IMR-90 (cell line): ENCODE measurements around the gene DAB2. TPM values are rescaled to one million over a fixed set of nuclear protein-coding genes. Genes with fewer than 3 reads are reported as not detected.
A peak's percentile ranks its signal among the peaks of the same experiment; 100 is the strongest.

Source experiments
- ATAC-seq: fragments of 200-7000 bp; cut with Tn5 transposase; 2 replicates; pipeline ENCODE4 v1.9.1; 2020; ENCODE audit warnings: low read depth, mild to moderate bottlenecking, moderate library complexity
- BruUV-seq: library from RNA; stranded (reverse); fragments of 400-500 nt; replicated peaks from 2 replicates; lab custom pipeline; 2021; lab: Mats Ljungman, UMichigan
- CTCF ChIA-PET: fragments of 300-600 bp; formaldehyde crosslinking; extraction: SDS; loops from one replicate; lab custom pipeline; 2021; ENCODE audit warnings: antibody characterized with exemption; lab: Yijun Ruan, JAX
- POLR2A ChIA-PET: fragments of 300-600 bp; sonication (Branson Sonifier 250); formaldehyde crosslinking; loops from one replicate; lab custom pipeline; 2022; ENCODE audit warnings: antibody characterized with exemption; ENCODE audit not compliant: unreplicated experiment; lab: Charles Lee
- DNase-seq: peaks from one replicate; pipeline ENCODE4 v3.0.0; 2013
- H2AFZ ChIP-seq: replicated peaks from 2 replicates; pipeline ENCODE3; 2013; ENCODE audit warnings: low read length, mild to moderate bottlenecking; ENCODE audit not compliant: poor library complexity
- H2AK5ac ChIP-seq: 2 replicates; pipeline ENCODE4 v1.6.1; 2013; ENCODE audit warnings: low read depth, low read length, inconsistent platforms
- H2AK9ac ChIP-seq: replicated peaks from 2 replicates; pipeline ENCODE3; 2013; ENCODE audit warnings: mild to moderate bottlenecking, low read depth, low read length, moderate library complexity; ENCODE audit not compliant: poor library complexity
- H2BK120ac ChIP-seq: 2 replicates; pipeline ENCODE4 v1.6.1; 2013; ENCODE audit warnings: low read depth, low read length, inconsistent platforms
- H2BK15ac ChIP-seq: 3 replicates; pipeline ENCODE4 v1.6.1; 2013; ENCODE audit warnings: low read depth, low read length, inconsistent platforms
- H2BK20ac ChIP-seq: 2 replicates; pipeline ENCODE4 v1.6.1; 2013; ENCODE audit warnings: low read depth, mild to moderate bottlenecking, inconsistent platforms, low read length, moderate library complexity
- H2BK5ac ChIP-seq: 2 replicates; pipeline ENCODE4 v1.6.1; 2013; ENCODE audit warnings: mild to moderate bottlenecking, low read depth, low read length, inconsistent platforms; ENCODE audit not compliant: poor library complexity, severe bottlenecking
- H3K14ac ChIP-seq: replicated peaks from 2 replicates; pipeline ENCODE4 v1.6.1; 2013; ENCODE audit warnings: low read depth, low read length, inconsistent platforms
- H3K18ac ChIP-seq: 2 replicates; pipeline ENCODE4 v1.6.1; 2013; ENCODE audit warnings: low read depth, low read length, control low read depth
- H3K23ac ChIP-seq: 2 replicates; pipeline ENCODE4 v1.6.1; 2013; ENCODE audit warnings: low read depth, low read length, inconsistent platforms
- H3K27ac ChIP-seq: 2 replicates; pipeline ENCODE4 v1.5.1; 2013; ENCODE audit warnings: mild to moderate bottlenecking, control low read depth, low read length; ENCODE audit not compliant: insufficient read depth
- H3K27me3 ChIP-seq: 2 replicates; pipeline ENCODE4 v1.6.1; 2013; ENCODE audit warnings: low read length; ENCODE audit not compliant: control insufficient read depth, insufficient read depth
- H3K36me3 ChIP-seq: 2 replicates; pipeline ENCODE4 v1.6.1; 2013; ENCODE audit warnings: low read length, mixed read lengths; ENCODE audit not compliant: control insufficient read depth, insufficient read depth
- H3K4ac ChIP-seq: 2 replicates; pipeline ENCODE4 v1.6.1; 2013; ENCODE audit warnings: low read depth, low read length, inconsistent platforms
- H3K4me1 ChIP-seq: 2 replicates; pipeline ENCODE4 v1.6.1; 2013; ENCODE audit warnings: low read length, mixed read lengths; ENCODE audit not compliant: control insufficient read depth, insufficient read depth
- H3K4me2 ChIP-seq: 2 replicates; pipeline ENCODE4 v1.6.1; 2013; ENCODE audit warnings: low read depth, mild to moderate bottlenecking, control low read depth, low read length, moderate library complexity
- H3K4me3 ChIP-seq: 2 replicates; pipeline ENCODE4 v1.5.1; 2013; ENCODE audit warnings: low read depth, mild to moderate bottlenecking, control low read depth, low read length, moderate library complexity; ENCODE audit not compliant: insufficient read depth
- H3K56ac ChIP-seq: 2 replicates; pipeline ENCODE4 v1.6.1; 2013; ENCODE audit warnings: low read length, inconsistent platforms; ENCODE audit not compliant: insufficient read depth; ENCODE audit errors: extremely low read depth
- H3K79me1 ChIP-seq, 2 experiments: 2 replicates each; pipeline ENCODE4 v1.6.1; 2013; ENCODE audit warnings: low read length in 2 of 2, inconsistent platforms in 1 of 2, low read depth in 1 of 2
- H3K9ac ChIP-seq: 2 replicates; pipeline ENCODE4 v1.6.1; 2013; ENCODE audit warnings: low read depth, low read length, control low read depth
- H3K9me1 ChIP-seq: 2 replicates; pipeline ENCODE4 v1.6.1; 2013; ENCODE audit warnings: low read length, inconsistent platforms; ENCODE audit not compliant: insufficient read depth
- H3K9me3 ChIP-seq: 2 replicates; pipeline ENCODE4 v1.6.1; 2013; ENCODE audit warnings: low read length; ENCODE audit not compliant: control insufficient read depth, insufficient read depth
- H4K20me1 ChIP-seq: 2 replicates; pipeline ENCODE4 v1.6.1; 2013; ENCODE audit warnings: low read length, inconsistent platforms; ENCODE audit not compliant: insufficient read depth
- H4K5ac ChIP-seq: 2 replicates; pipeline ENCODE4 v1.6.1; 2013; ENCODE audit warnings: mild to moderate bottlenecking, low read depth, low read length, control low read depth
- H4K8ac ChIP-seq, 2 experiments: 2 replicates each; pipeline ENCODE4 v1.6.1; 2013; ENCODE audit warnings: low read depth in 2 of 2, low read length in 2 of 2, control low read depth in 1 of 2, inconsistent platforms in 1 of 2
- H4K91ac ChIP-seq: 2 replicates; pipeline ENCODE4 v1.6.1; 2013; ENCODE audit warnings: low read depth, low read length, inconsistent platforms; ENCODE audit not compliant: insufficient read depth
- BHLHE40 ChIP-seq: fragments of 150-350 bp; IDR thresholded peaks from 2 replicates; pipeline ENCODE4 v1.6.1; 2016; ENCODE audit warnings: mild to moderate bottlenecking, low read depth, low read length
- CEBPB ChIP-seq: IDR thresholded peaks from 2 replicates; pipeline ENCODE4 v1.6.1; 2012; ENCODE audit warnings: low read depth, low read length, improper control_type of control experiment
- WGBS, 2 experiments: methylation state at CpG; one replicate each; pipeline versions ENCODE4 v1.1.5 to v1.1.7; 2013; ENCODE audit warnings: missing lambda C conversion rate in 2 of 2; ENCODE audit not compliant: insufficient read length in 1 of 2; ENCODE audit errors: extremely low coverage in 2 of 2; 5-methylcytosine and 5-hydroxymethylcytosine counted together
- dilution Hi-C: fragments of 300-500 bp; cut with HindIII; formaldehyde crosslinking; loops from one replicate; pipeline ENCODE4 v1.14.3; 2018; ENCODE audit warnings: low sequenced_read_pairs; ENCODE audit not compliant: unreplicated experiment
- in situ Hi-C: fragments of 300-500 bp; cut with MboI; formaldehyde crosslinking; loops from 3 replicates; pipeline ENCODE4 v1.14.3; 2019; ENCODE audit warnings: low sequenced_read_pairs, inconsistent platforms, mixed read lengths
- intact Hi-C: fragments of 100-400 bp; cut with micrococcal nuclease; formaldehyde crosslinking; loops from 2 replicates; pipeline ENCODE4 v1.10.0; 2022
- polyA plus RNA-seq, 3 experiments: library from polyadenylated mRNA; depleted of rRNA; stranded (reverse); fragments of >200 nt; gene quantifications; 2 replicates each; pipeline ENCODE4 v1.2.3, GENCODE V29; 2012; ENCODE audit warnings: low replicate concordance in 1 of 3
- total RNA-seq: library from RNA; depleted of rRNA; stranded (reverse); fragments of >200 nt; gene quantifications from 2 replicates; pipeline ENCODE4 v1.2.3, GENCODE V29; 2012
- TF ChIP-seq, protein P1 (sequence below): fragments of 150-350 bp; IDR thresholded peaks from 2 replicates; pipeline ENCODE4 v1.6.1; 2016; ENCODE audit warnings: low read depth, mild to moderate bottlenecking, low read length, moderate library complexity, borderline replicate concordance
- TF ChIP-seq, protein P2 (sequence below): conservative IDR thresholded peaks from 2 replicates; pipeline ENCODE4 v1.5.1; 2012; ENCODE audit warnings: mild to moderate bottlenecking, low read depth, low read length, improper control_type of control experiment
- TF ChIP-seq, protein P3 (sequence below): fragments of 150-350 bp; IDR thresholded peaks from 2 replicates; pipeline ENCODE4 v1.6.1; 2017; ENCODE audit warnings: mild to moderate bottlenecking, antibody characterized with exemption, low read length, low read depth

Gene DAB2
- total and polyA plus RNA-seq, 2 of the 4 experiments (the other 2 are of a cell fraction), result 50.0 to 101 TPM

DNA sequence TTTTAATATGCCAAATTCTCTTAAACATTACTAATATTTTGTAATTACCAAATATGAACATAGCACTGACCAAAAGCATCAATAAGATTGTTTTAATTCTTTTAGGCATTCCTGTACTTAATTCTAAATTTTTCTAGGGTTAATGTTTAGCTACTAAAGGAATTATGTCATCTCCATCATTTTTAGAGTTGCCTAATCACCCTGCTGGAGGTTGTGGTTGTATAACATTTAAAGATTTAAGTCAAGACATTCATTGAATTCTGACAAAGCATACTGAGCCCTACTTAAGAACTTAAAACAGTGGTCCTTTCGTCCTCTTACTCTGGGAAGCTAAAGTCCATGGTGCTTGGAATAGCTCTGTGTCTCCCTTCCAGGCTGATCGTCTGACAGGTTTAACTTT lies 28.1 kb upstream of the DAB2 start:
- WGBS, 2 experiments, result no CpG with 5 or more reads among the region's 2 CpGs
- Histone ChIP-seq H3K4ac (peak overlapping the region; percentile 61; the same call in 1 of the 2 replicates), H3K14ac (0 out of 2 replicates have a peak overlapping the region, but pooled peaks have one; percentile 48), H3K18ac (peak overlapping the region; percentile 100), H3K27me3 (no peaks in the 10 kb centered on the region), H3K9ac (0 out of 2 replicates have a peak overlapping the region, but pooled peaks have one; percentile 64), H4K20me1 (no peaks in the 10 kb centered on the region), H4K91ac (peak overlapping the region; percentile 90), H3K56ac (0 out of 2 replicates have a peak overlapping the region, but pooled peaks have one; percentile 39), H3K36me3 (no peaks in the 10 kb centered on the region), H4K8ac (peak overlapping the region; percentile 15 to 72; a peak in 3 of 4 replicates), H2BK120ac (peak overlapping the region; percentile 78), H2AK9ac (no peak overlapping the region), H3K4me1 (peaks cover 6% of the 10 kb centered on the region), H2BK15ac (peak overlapping the region; percentile 85; the same call in 2 of the 3 replicates), H3K23ac (0 out of 2 replicates have a peak overlapping the region, but pooled peaks have one; percentile 10), H3K4me3 (no peak overlapping the region), H2AFZ (no peak overlapping the region), H2AK5ac (no peak overlapping the region), H3K27ac (peak overlapping the region; percentile 99), H3K9me3 (no peaks in the 10 kb centered on the region), H3K4me2 (peak overlapping the region; percentile 90), H3K79me1 (no peaks in the 10 kb centered on the region), H3K9me1 (no peaks in the 10 kb centered on the region), H2BK20ac (peak overlapping the region; percentile 55), H4K5ac (peak overlapping the region; percentile 100), H2BK5ac (peak overlapping the region; percentile 94)
- BruUV-seq, result no TSS peak
- ChIA-PET CTCF (interaction anchor here (1.2 kb wide), 1 partner anchor 13 kb away, joined by 3 read pairs; no protein-coding TSS in a partner anchor), POLR2A (interaction anchor here (1.1 to 1.2 kb wide), 2 partner anchors 12 to 28 kb away, joined by 3 read pairs; partner anchors contain the start of gene DAB2)
- dilution Hi-C loops, result no loop called here
- TF ChIP-seq BHLHE40, result no peak
- TF ChIP-seq CEBPB, result peak; percentile 88
- TF ChIP-seq, protein P1, sequence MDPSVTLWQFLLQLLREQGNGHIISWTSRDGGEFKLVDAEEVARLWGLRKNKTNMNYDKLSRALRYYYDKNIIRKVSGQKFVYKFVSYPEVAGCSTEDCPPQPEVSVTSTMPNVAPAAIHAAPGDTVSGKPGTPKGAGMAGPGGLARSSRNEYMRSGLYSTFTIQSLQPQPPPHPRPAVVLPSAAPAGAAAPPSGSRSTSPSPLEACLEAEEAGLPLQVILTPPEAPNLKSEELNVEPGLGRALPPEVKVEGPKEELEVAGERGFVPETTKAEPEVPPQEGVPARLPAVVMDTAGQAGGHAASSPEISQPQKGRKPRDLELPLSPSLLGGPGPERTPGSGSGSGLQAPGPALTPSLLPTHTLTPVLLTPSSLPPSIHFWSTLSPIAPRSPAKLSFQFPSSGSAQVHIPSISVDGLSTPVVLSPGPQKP, result no peak
- TF ChIP-seq, protein P2, sequence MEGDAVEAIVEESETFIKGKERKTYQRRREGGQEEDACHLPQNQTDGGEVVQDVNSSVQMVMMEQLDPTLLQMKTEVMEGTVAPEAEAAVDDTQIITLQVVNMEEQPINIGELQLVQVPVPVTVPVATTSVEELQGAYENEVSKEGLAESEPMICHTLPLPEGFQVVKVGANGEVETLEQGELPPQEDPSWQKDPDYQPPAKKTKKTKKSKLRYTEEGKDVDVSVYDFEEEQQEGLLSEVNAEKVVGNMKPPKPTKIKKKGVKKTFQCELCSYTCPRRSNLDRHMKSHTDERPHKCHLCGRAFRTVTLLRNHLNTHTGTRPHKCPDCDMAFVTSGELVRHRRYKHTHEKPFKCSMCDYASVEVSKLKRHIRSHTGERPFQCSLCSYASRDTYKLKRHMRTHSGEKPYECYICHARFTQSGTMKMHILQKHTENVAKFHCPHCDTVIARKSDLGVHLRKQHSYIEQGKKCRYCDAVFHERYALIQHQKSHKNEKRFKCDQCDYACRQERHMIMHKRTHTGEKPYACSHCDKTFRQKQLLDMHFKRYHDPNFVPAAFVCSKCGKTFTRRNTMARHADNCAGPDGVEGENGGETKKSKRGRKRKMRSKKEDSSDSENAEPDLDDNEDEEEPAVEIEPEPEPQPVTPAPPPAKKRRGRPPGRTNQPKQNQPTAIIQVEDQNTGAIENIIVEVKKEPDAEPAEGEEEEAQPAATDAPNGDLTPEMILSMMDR, result no peak
- TF ChIP-seq, protein P3, sequence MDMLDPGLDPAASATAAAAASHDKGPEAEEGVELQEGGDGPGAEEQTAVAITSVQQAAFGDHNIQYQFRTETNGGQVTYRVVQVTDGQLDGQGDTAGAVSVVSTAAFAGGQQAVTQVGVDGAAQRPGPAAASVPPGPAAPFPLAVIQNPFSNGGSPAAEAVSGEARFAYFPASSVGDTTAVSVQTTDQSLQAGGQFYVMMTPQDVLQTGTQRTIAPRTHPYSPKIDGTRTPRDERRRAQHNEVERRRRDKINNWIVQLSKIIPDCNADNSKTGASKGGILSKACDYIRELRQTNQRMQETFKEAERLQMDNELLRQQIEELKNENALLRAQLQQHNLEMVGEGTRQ, result no peak
- ATAC-seq (peak; percentile 81), DNase-seq (peak; percentile 75)
- intact Hi-C loops, result no loop called here
- in situ Hi-C loops, result no loop called here
